HEK293 (cell line): Measurements from ENCODE around the gene KRTAP10-4.

Experiments used
- CTCF ChIA-PET: fragments of 350-600 bp; formaldehyde crosslinking; extraction: SDS; loops from one replicate; lab custom pipeline; 2021; ENCODE audit warnings: antibody characterized with exemption; lab: Yijun Ruan, JAX
- POLR2A ChIA-PET: fragments of 300-600 bp; formaldehyde crosslinking; extraction: SDS; loops from one replicate; lab custom pipeline; 2020; ENCODE audit warnings: antibody characterized with exemption, inconsistent platforms; lab: Yijun Ruan, JAX
- H3K27ac ChIP-seq: fragments of 200-500 bp; sonication (Bioruptor generic); 2 replicates; pipeline ENCODE4 v1.5.1; 2014; ENCODE audit warnings: low read depth, low read length, control low read depth, inconsistent platforms; ENCODE audit errors: extremely low read depth
- H3K36me3 ChIP-seq, 2 experiments: fragments of 200-500 bp in 1 of 2; sonication (Bioruptor generic) in 1 of 2; 1 replicate in 1 of 2; 2 replicates in 1 of 2; pipeline ENCODE4 v1.5.1; 2014 to 2017; ENCODE audit warnings: inconsistent platforms in 2 of 2, low read length in 2 of 2; ENCODE audit not compliant: control insufficient read depth in 2 of 2, insufficient read depth in 1 of 2
- H3K4me1 ChIP-seq: fragments of 200-500 bp; sonication (Bioruptor generic); 2 replicates; pipeline ENCODE4 v1.5.1; 2014; ENCODE audit warnings: mild to moderate bottlenecking, low read length, inconsistent platforms; ENCODE audit not compliant: control insufficient read depth, insufficient read depth
- H3K4me3 ChIP-seq: 2 replicates; pipeline ENCODE4 v1.5.1; 2011; ENCODE audit warnings: low read depth, mild to moderate bottlenecking, control low read depth, low read length, moderate library complexity
- H3K9me3 ChIP-seq: fragments of 200-500 bp; sonication (Bioruptor generic); 2 replicates; pipeline ENCODE4 v1.5.1; 2014; ENCODE audit warnings: low read depth, low read length, inconsistent platforms; ENCODE audit not compliant: control insufficient read depth, insufficient read depth
- BCL11B ChIP-seq: fragments of 450-650 bp; formaldehyde crosslinking; IDR thresholded peaks from 2 replicates; pipeline ENCODE4 v1.5.1; 2016; ENCODE audit warnings: low read depth, missing biosample characterization, missing genetic modification characterization
- ELK4 ChIP-seq: IDR thresholded peaks from 2 replicates; pipeline ENCODE4 v1.6.1; 2011; ENCODE audit warnings: mild to moderate bottlenecking, low read depth, low read length, borderline replicate concordance
- FEZF1 ChIP-seq: fragments of 450-650 bp; formaldehyde crosslinking; IDR thresholded peaks from 2 replicates; pipeline ENCODE4 v1.5.1; 2016; ENCODE audit warnings: missing biosample characterization, missing genetic modification characterization
- GFI1B ChIP-seq: fragments of 450-650 bp; formaldehyde crosslinking; IDR thresholded peaks from 2 replicates; pipeline ENCODE4 v1.5.1; 2016; ENCODE audit warnings: missing biosample characterization, missing genetic modification characterization
- KLF16 ChIP-seq: fragments of 450-650 bp; formaldehyde crosslinking; IDR thresholded peaks from 2 replicates; pipeline ENCODE4 v1.5.1; 2017; ENCODE audit warnings: missing biosample characterization, missing genetic modification characterization
- PBX3 ChIP-seq: sonication (generic); formaldehyde crosslinking; IDR thresholded peaks from 2 replicates; pipeline ENCODE4 v1.8.1; 2022; ENCODE audit warnings: mild to moderate bottlenecking, moderate library complexity, missing genetic modification reagents
- PRDM1 ChIP-seq: fragments of 450-650 bp; formaldehyde crosslinking; IDR thresholded peaks from 2 replicates; pipeline ENCODE4; 2016; ENCODE audit warnings: missing biosample characterization, missing genetic modification characterization
- REST ChIP-seq: fragments of 450-650 bp; formaldehyde crosslinking; IDR thresholded peaks from 2 replicates; pipeline ENCODE4 v1.5.1; 2016; ENCODE audit warnings: missing biosample characterization, missing genetic modification characterization
- ZFP69B ChIP-seq: fragments of 450-650 bp; formaldehyde crosslinking; IDR thresholded peaks from 2 replicates; pipeline ENCODE4 v1.5.1; 2016; ENCODE audit warnings: missing biosample characterization, missing genetic modification characterization
- ZNF148 ChIP-seq: fragments of 450-650 bp; formaldehyde crosslinking; IDR thresholded peaks from 2 replicates; pipeline ENCODE4 v1.5.0; 2017; ENCODE audit warnings: missing biosample characterization, missing genetic modification characterization, borderline replicate concordance
- ZNF2 ChIP-seq: fragments of 450-650 bp; formaldehyde crosslinking; IDR thresholded peaks from 2 replicates; pipeline ENCODE4 v1.5.1; 2016; ENCODE audit warnings: missing biosample characterization, missing genetic modification characterization
- ZNF221 ChIP-seq: fragments of 450-650 bp; formaldehyde crosslinking; IDR thresholded peaks from 2 replicates; pipeline ENCODE4 v1.5.1; 2017; ENCODE audit warnings: missing biosample characterization, missing genetic modification characterization, borderline replicate concordance
- ZNF23 ChIP-seq: fragments of 450-650 bp; formaldehyde crosslinking; IDR thresholded peaks from 2 replicates; pipeline ENCODE4 v1.5.1; 2016; ENCODE audit warnings: missing biosample characterization, missing genetic modification characterization, borderline replicate concordance
- ZNF350 ChIP-seq: fragments of 450-650 bp; formaldehyde crosslinking; IDR thresholded peaks from 2 replicates; pipeline ENCODE4 v1.5.0; 2017; ENCODE audit warnings: missing biosample characterization, mild to moderate bottlenecking, missing genetic modification characterization
- ZNF48 ChIP-seq: fragments of 450-650 bp; formaldehyde crosslinking; IDR thresholded peaks from 2 replicates; pipeline ENCODE4 v1.5.1; 2016; ENCODE audit warnings: missing biosample characterization, missing genetic modification characterization
- ZNF561 ChIP-seq: fragments of 450-650 bp; IDR thresholded peaks from 2 replicates; pipeline ENCODE4 v1.5.1; 2018; ENCODE audit warnings: missing biosample characterization, missing genetic modification characterization, borderline replicate concordance
- ZNF677 ChIP-seq: fragments of 450-650 bp; IDR thresholded peaks from 2 replicates; pipeline ENCODE4 v1.5.0; 2018; ENCODE audit warnings: missing biosample characterization, mild to moderate bottlenecking, missing genetic modification characterization, moderate library complexity
- ZSCAN18 ChIP-seq: fragments of 450-650 bp; formaldehyde crosslinking; IDR thresholded peaks from 2 replicates; pipeline ENCODE4 v1.5.1; 2016; ENCODE audit warnings: missing biosample characterization, missing genetic modification characterization

The KRTAP10-4 gene

GRCh38 chr21:44566403-44566802 lies 7.1 kb upstream of the KRTAP10-4 start:
- CTCF ChIA-PET, result no interaction called here
- Histone ChIP-seq H3K36me3 (no peaks in the 10 kb centered on the region), H3K4me1 (no peaks in the 10 kb centered on the region), H3K9me3 (no peaks in the 10 kb centered on the region), H3K27ac (no peak overlapping the region), H3K4me3 (no peak overlapping the region)
- POLR2A ChIA-PET, result no interaction called here
- no peak for TF ChIP-seq ZSCAN18 (tag by site-specific recombination)
- no peak for TF ChIP-seq ZNF2 (tag by site-specific recombination)
- TF ChIP-seq ELK4, result no peak
- no peak for TF ChIP-seq ZNF561
- no peak for TF ChIP-seq PBX3 (CRISPR knock-in tag)
- no peak for TF ChIP-seq ZFP69B (tag by site-specific recombination)
- TF ChIP-seq ZNF23 (tag by site-specific recombination), result no peak
- TF ChIP-seq REST, result no peak

- Histone ChIP-seq H3K4me3 (no peak overlapping the region), H3K4me1 (no peaks in the 10 kb centered on the region), H3K9me3 (no peaks in the 10 kb centered on the region), H3K27ac (no peak overlapping the region), H3K36me3 (no peaks in the 10 kb centered on the region)
- ChIA-PET CTCF (interaction anchor here (0.6 kb wide), 1 partner anchor 58 kb away, joined by 4 read pairs; no protein-coding TSS in a partner anchor), POLR2A (no interaction called here)
- no peak for TF ChIP-seq BCL11B (tag by site-specific recombination)
- no peak for TF ChIP-seq ZNF677 (tag by site-specific recombination)
- no peak for TF ChIP-seq ZSCAN18 (tag by site-specific recombination)
- no peak for TF ChIP-seq REST
- no peak for TF ChIP-seq ZNF148 (tag by site-specific recombination)
- no peak for TF ChIP-seq ZNF350 (tag by site-specific recombination)
- TF ChIP-seq FEZF1 (tag by site-specific recombination), result no peak
- no peak for TF ChIP-seq PRDM1 (tag by site-specific recombination)
- no peak for TF ChIP-seq KLF16 (tag by site-specific recombination)
- TF ChIP-seq ZNF221 (tag by site-specific recombination), result no peak
- TF ChIP-seq GFI1B, result no peak
- no peak for TF ChIP-seq ZNF48 (tag by site-specific recombination)
Observed at GRCh38 chr21:44567481-44568171, 5.9 kb upstream of the KRTAP10-4 start.
